OCI-LY7 (cell line): ENCODE results near the gene PKM.

Experiments
- EZH2phosphoT487 ChIP-seq: fragments of 200-600 bp; sonication (generic); IDR thresholded peaks from 2 replicates; pipeline ENCODE4 v1.6.1; 2018; ENCODE audit warnings: low read depth, borderline replicate concordance, mild to moderate bottlenecking, mixed run types, antibody characterized with exemption, low read length, moderate library complexity, mixed read lengths
- TF ChIP-seq, protein P1 (sequence below): fragments of 200-600 bp; sonication (generic); conservative IDR thresholded peaks from 2 replicates; pipeline ENCODE4 v1.5.1; 2014; ENCODE audit warnings: mild to moderate bottlenecking, antibody characterized with exemption, low read length, moderate library complexity, mixed read lengths

DNA sequence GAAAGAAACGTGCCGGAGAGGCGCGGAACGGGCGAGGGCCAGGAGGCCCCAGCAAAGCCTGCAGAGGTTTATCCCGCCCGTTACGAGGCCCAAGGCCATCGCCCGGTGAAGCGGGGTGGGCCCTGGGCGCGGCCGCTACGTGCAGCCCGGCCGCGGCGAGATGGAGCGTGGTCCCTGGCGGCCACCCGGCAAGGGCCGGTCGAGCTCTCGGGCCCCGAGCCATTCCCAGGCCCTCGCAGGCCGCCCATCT, 1.1 kb downstream of the PKM start:
- TF ChIP-seq, protein P1, sequence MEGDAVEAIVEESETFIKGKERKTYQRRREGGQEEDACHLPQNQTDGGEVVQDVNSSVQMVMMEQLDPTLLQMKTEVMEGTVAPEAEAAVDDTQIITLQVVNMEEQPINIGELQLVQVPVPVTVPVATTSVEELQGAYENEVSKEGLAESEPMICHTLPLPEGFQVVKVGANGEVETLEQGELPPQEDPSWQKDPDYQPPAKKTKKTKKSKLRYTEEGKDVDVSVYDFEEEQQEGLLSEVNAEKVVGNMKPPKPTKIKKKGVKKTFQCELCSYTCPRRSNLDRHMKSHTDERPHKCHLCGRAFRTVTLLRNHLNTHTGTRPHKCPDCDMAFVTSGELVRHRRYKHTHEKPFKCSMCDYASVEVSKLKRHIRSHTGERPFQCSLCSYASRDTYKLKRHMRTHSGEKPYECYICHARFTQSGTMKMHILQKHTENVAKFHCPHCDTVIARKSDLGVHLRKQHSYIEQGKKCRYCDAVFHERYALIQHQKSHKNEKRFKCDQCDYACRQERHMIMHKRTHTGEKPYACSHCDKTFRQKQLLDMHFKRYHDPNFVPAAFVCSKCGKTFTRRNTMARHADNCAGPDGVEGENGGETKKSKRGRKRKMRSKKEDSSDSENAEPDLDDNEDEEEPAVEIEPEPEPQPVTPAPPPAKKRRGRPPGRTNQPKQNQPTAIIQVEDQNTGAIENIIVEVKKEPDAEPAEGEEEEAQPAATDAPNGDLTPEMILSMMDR: no peak
- no peak for TF ChIP-seq EZH2phosphoT487
